T-cell (primary cell): ENCODE measurements around the gene IL22RA2. TPM values are rescaled to one million over a fixed set of nuclear protein-coding genes. Genes with fewer than 3 reads are reported as not detected.
A peak's percentile ranks its signal among the peaks of the same experiment; 100 is the strongest.

Source experiments
- ATAC-seq, 4 experiments: fragments of 200-7000 bp in 3 of 4; fragments of 150-1000 bp in 1 of 4; cut with Tn5 transposase; replicated peaks in 1 of 4; 1 replicate in 3 of 4; 2 replicates in 1 of 4; pipeline ENCODE4 v1.10.0; 2021; ENCODE audit warnings: moderate library complexity in 3 of 4, mild to moderate bottlenecking in 2 of 4, moderate number of reproducible peaks in 1 of 4
- CTCF ChIA-PET, 2 donors: fragments of 300-600 bp; sonication (Branson Sonifier 250); formaldehyde crosslinking; loops; one replicate each; lab custom pipeline; 2022; ENCODE audit warnings: antibody characterized with exemption in 2 of 2; lab: Charles Lee
- POLR2A ChIA-PET, 2 donors: fragments of 300-600 bp; sonication (Branson Sonifier 250); formaldehyde crosslinking; loops; one replicate each; lab custom pipeline; 2022; ENCODE audit warnings: antibody characterized with exemption in 2 of 2; lab: Charles Lee
- DNase-seq, 35 experiments: peaks; one replicate each; pipeline versions ENCODE4 v3.0.0 to v3.0.0-alpha.2; 2013 to 2023
- H3K27ac ChIP-seq: one replicate; pipeline ENCODE4 v1.5.1; 2013; ENCODE audit warnings: low read length
- H3K27me3 ChIP-seq, 2 experiments: replicated peaks in 1 of 2; 1 replicate in 1 of 2; 2 replicates in 1 of 2; pipeline versions ENCODE4 v1.6.1 to v1.7.0; 2013; ENCODE audit warnings: low read length in 1 of 2, mixed read lengths in 1 of 2; ENCODE audit not compliant: control insufficient read depth in 2 of 2, insufficient read depth in 2 of 2; ENCODE audit errors: extremely low read depth in 1 of 2
- H3K36me3 ChIP-seq, 2 donors: 1 replicate in 1 of 2; 2 replicates in 1 of 2; pipeline versions ENCODE4 v1.6.1 to v1.7.0; 2013; ENCODE audit warnings: low read length in 1 of 2; ENCODE audit not compliant: control insufficient read depth in 2 of 2, insufficient read depth in 1 of 2; ENCODE audit errors: extremely low read depth in 1 of 2
- H3K4me1 ChIP-seq, 2 experiments: 1 replicate in 1 of 2; 2 replicates in 1 of 2; pipeline versions ENCODE4 v1.6.1 to v1.7.0; 2013; ENCODE audit warnings: low read length in 2 of 2, mixed read lengths in 1 of 2; ENCODE audit not compliant: insufficient read depth in 2 of 2, control insufficient read depth in 1 of 2; ENCODE audit errors: extremely low read depth in 1 of 2
- H3K4me3 ChIP-seq, 2 donors: 1 replicate in 1 of 2; 2 replicates in 1 of 2; pipeline versions ENCODE4 v1.5.1 to v1.7.0; 2013; ENCODE audit warnings: mild to moderate bottlenecking in 2 of 2, low read length in 1 of 2, moderate library complexity in 1 of 2; ENCODE audit not compliant: control insufficient read depth in 1 of 2; ENCODE audit errors: extremely low read depth in 1 of 2
- H3K9me3 ChIP-seq: 2 replicates; pipeline ENCODE4 v1.7.0; 2013
- H3K27ac Mint-ChIP-seq, 2 donors: one replicate each; pipeline ENCODE4 v1.8.0; 2020 to 2021; ENCODE audit warnings: mild to moderate bottlenecking in 2 of 2, mixed read lengths in 2 of 2
- H3K27me3 Mint-ChIP-seq, 2 donors: one replicate each; pipeline ENCODE4 v1.8.0; 2021 to 2022; ENCODE audit warnings: mixed read lengths in 2 of 2
- H3K36me3 Mint-ChIP-seq: one replicate; pipeline ENCODE4 v1.8.0; 2021; ENCODE audit warnings: mixed read lengths
- H3K4me1 Mint-ChIP-seq, 3 donors: one replicate each; pipeline ENCODE4 v1.8.0; 2020 to 2022; ENCODE audit warnings: mixed read lengths in 3 of 3, mild to moderate bottlenecking in 1 of 3
- H3K4me3 Mint-ChIP-seq, 3 donors: one replicate each; pipeline ENCODE4 v1.8.0; 2020 to 2022; ENCODE audit warnings: mild to moderate bottlenecking in 3 of 3, mixed read lengths in 3 of 3, moderate library complexity in 3 of 3
- H3K9me3 Mint-ChIP-seq, 3 donors: one replicate each; pipeline ENCODE4 v1.8.0; 2020 to 2022; ENCODE audit warnings: mixed read lengths in 3 of 3
- WGBS: methylation state at CpG from one replicate; pipeline ENCODE4 v1.1.5; 2013; ENCODE audit warnings: missing lambda C conversion rate; ENCODE audit not compliant: insufficient coverage; 5-methylcytosine and 5-hydroxymethylcytosine counted together
- total RNA-seq, 35 experiments: library from RNA in 6 of 35; stranded (reverse) in 6 of 35; fragments of 120-200 nt in 1 of 35; gene quantifications; one replicate each; pipeline versions ENCODE4 v1.2.1 to v1.2.4 and lab custom pipeline; 2013 to 2026

The IL22RA2 gene
- total RNA-seq, 5 donors from 2014 or later (not counting 1 experiment from before 2014, with no cell fraction given), result not detected

- H3K9me3 Mint-ChIP-seq, result no peaks in the 10 kb centered on the region
- ChIA-PET CTCF (interaction anchor here in 1 of 2 donors (0.6 kb wide), 3 partner anchors 82 to 418 kb away, joined by 3 read pairs; no protein-coding TSS in a partner anchor), POLR2A (no interaction called here)
- H3K4me3 Mint-ChIP-seq, result no peak overlapping the region
- no peak for DNase-seq
- 93% methylated on average over 4 of the region's 11 CpGs for WGBS
- no peaks in the 10 kb centered on the region for H3K36me3 Mint-ChIP-seq
- no peak overlapping the region for H3K4me3 ChIP-seq
- no peaks in the 10 kb centered on the region for H3K9me3 ChIP-seq
- H3K27ac Mint-ChIP-seq, result peak overlapping the region in 1 of 2 donors; percentile 46
- no peaks in the 10 kb centered on the region for H3K4me1 ChIP-seq
- no peak overlapping the region for H3K27ac ChIP-seq
- peaks cover 4 to 12% (median 5%) of the 10 kb centered on the region in 3 donors for H3K4me1 Mint-ChIP-seq
- H3K27me3 ChIP-seq, result no peaks in the 10 kb centered on the region
- H3K27me3 Mint-ChIP-seq, result no peaks in the 10 kb centered on the region
- no peak for ATAC-seq
- no peaks in the 10 kb centered on the region for H3K36me3 ChIP-seq
Measured at GRCh38 chr6:137172734-137173431, 561 bp downstream of the IL22RA2 start.

DNA sequence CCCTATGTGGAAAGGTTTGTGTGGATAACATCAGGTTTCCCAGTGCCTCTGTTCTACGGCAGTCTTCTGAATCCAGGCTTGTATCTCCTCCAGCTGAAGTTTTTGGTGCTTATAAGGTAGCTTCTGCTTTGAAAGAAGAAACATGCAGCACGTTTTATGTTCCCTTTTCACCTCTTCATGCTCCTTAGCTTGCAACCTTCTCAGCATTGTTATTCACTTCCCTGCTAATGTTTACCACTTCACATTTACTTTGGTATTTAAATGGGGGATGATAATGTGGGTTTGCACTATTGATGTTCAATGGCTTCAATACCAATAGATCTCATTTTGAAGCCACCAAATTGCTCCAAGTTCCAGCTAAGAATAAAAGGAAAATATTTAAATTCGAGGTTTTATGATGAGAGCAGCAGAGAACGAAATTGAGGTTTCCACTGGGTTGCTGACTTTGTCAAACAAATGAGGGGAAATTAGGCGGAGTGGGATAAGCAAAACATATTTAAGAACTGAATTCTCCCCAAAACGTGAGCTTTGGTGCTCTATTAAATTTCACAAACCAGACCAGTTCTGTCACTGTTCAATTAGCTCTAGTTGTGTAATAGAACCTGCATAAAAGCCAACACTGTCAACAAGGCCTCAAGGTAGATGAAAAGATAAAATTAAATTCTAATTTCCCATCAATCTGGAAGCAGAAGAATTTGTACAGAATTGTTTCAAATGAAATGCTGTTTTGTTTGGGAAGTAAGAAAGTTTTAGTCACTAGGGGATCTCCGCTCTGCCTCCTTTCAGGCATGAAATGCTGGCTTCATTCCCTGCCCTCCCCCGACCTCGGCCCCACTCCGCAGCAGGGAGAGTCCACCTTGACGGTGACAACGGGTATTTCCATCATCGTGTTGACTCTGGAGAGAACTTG is 1.4 kb downstream of the IL22RA2 start:
- Histone ChIP-seq H3K36me3 (no peaks in the 10 kb centered on the region), H3K9me3 (no peaks in the 10 kb centered on the region), H3K4me3 (no peak overlapping the region), H3K4me1 (no peaks in the 10 kb centered on the region), H3K27ac (no peak overlapping the region), H3K27me3 (no peaks in the 10 kb centered on the region)
- Mint-ChIP-seq H3K4me1 (peaks cover 4 to 12% (median 5%) of the 10 kb centered on the region in 3 donors), H3K27ac (peak overlapping the region in 1 of 2 donors; percentile 46), H3K36me3 (no peaks in the 10 kb centered on the region), H3K9me3 (no peaks in the 10 kb centered on the region), H3K27me3 (no peaks in the 10 kb centered on the region), H3K4me3 (no peak overlapping the region)
- POLR2A ChIA-PET, result no interaction called here
- CTCF ChIA-PET, result interaction anchor here in 1 of 2 donors (0.6 kb wide), 1 partner anchor 83 kb away, joined by 3 read pairs; no protein-coding TSS in a partner anchor
- 80% methylated on average over 4 of the region's 13 CpGs for WGBS
- ATAC-seq (no peak), DNase-seq (no peak)

DNA sequence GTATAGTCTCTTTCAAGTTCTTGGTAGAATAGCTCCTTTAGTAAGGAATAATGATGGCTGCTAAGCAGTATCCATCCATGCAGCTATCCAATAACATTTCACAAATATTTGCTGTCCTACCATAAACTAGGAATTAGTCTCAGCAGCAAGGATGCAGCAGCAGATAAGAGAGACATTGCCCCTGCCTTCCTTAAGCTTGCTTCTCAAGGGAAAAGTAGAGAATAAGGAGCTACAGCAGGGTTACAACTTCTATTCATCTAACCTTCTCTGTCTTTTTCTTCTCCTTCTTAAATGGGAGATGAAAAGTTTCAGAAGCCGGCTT is 2.4 kb downstream of the IL22RA2 start:
- no CpG with 5 or more reads among the region's 1 CpG for WGBS
- Histone ChIP-seq H3K36me3 (no peaks in the 10 kb centered on the region), H3K4me1 (peaks cover 0 to 8% of the 10 kb centered on the region in 2 experiments), H3K27me3 (no peaks in the 10 kb centered on the region), H3K4me3 (no peak overlapping the region), H3K9me3 (no peaks in the 10 kb centered on the region), H3K27ac (no peak overlapping the region)
- ChIA-PET CTCF (no interaction called here), POLR2A (interaction anchor here in 1 of 2 donors (0.5 kb wide), 1 partner anchor 1925 kb away, joined by 8 read pairs; no protein-coding TSS in a partner anchor)
- Mint-ChIP-seq H3K4me3 (no peak overlapping the region), H3K27ac (no peak overlapping the region), H3K36me3 (no peaks in the 10 kb centered on the region), H3K27me3 (no peaks in the 10 kb centered on the region), H3K9me3 (no peaks in the 10 kb centered on the region), H3K4me1 (peaks cover 7 to 17% (median 11%) of the 10 kb centered on the region in 3 donors)
- ATAC-seq (no peak), DNase-seq (no peak)

DNA sequence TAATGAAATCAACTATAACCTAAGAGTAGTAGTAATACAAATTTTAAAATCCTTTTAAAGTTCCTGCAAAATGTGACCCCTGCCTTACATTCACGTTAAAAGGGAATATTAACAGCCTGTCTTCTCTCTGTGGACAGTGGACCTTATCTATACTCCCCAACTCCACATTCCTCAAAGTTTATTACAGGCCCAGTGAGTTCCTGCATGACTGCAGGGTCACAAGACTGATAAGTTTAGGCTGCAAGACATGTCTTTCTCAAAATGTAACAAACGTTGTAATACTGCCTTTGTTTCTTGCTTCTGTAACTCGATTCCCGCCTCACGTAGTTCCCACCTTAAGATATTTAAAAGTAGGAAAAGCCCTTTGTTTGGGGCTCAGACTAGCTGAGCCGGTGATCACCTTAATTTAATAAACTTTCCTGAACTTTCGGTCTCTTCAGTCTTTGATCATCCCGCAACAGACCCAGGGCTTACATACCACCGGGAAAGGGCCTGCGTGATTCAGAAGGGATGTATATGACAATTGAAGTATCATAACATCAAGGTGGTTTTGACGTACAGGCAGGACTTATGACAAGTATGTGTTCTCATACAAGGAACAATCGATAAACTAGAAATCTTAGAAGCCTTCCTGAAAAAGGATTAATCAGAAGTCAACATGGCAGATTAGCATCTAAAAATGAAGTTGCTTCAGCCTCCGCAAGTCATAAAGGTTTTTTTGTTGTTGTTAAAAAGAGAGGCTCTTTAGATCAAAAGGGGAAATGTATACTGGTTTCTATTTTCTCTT is 3.0 kb downstream of the IL22RA2 start:
- H3K9me3 Mint-ChIP-seq, result no peaks in the 10 kb centered on the region
- ATAC-seq (no peak), DNase-seq (no peak)
- H3K4me1 Mint-ChIP-seq, result peaks cover 12 to 23% (median 15%) of the 10 kb centered on the region in 3 donors
- WGBS, result 93% methylated on average over 5 of the region's 13 CpGs
- no peak overlapping the region for H3K4me3 Mint-ChIP-seq
- no peaks in the 10 kb centered on the region for H3K27me3 Mint-ChIP-seq
- Histone ChIP-seq H3K36me3 (no peaks in the 10 kb centered on the region), H3K9me3 (no peaks in the 10 kb centered on the region), H3K4me1 (peaks cover 0 to 14% of the 10 kb centered on the region in 2 experiments), H3K4me3 (no peak overlapping the region), H3K27me3 (no peaks in the 10 kb centered on the region), H3K27ac (no peak overlapping the region)
- ChIA-PET POLR2A (no interaction called here), CTCF (interaction anchor here in 1 of 2 donors (0.6 to 1.0 kb wide), 2 partner anchors 8 to 16 kb away, joined by 3 read pairs; no protein-coding TSS in a partner anchor)
- no peak overlapping the region for H3K27ac Mint-ChIP-seq
- H3K36me3 Mint-ChIP-seq, result no peaks in the 10 kb centered on the region

GRCh38 chr6:137167702-137168377 is 5.6 kb downstream of the IL22RA2 start:
- Mint-ChIP-seq H3K36me3 (no peaks in the 10 kb centered on the region), H3K27ac (no peak overlapping the region), H3K9me3 (peaks cover 0 to 6% (median 0%) of the 10 kb centered on the region in 3 donors), H3K4me3 (no peak overlapping the region), H3K27me3 (no peaks in the 10 kb centered on the region), H3K4me1 (peaks cover 24 to 36% (median 28%) of the 10 kb centered on the region in 3 donors)
- Histone ChIP-seq H3K9me3 (no peaks in the 10 kb centered on the region), H3K4me3 (no peak overlapping the region), H3K27me3 (no peaks in the 10 kb centered on the region), H3K4me1 (peaks cover 0 to 20% of the 10 kb centered on the region in 2 experiments), H3K27ac (no peak overlapping the region), H3K36me3 (no peaks in the 10 kb centered on the region)
- no peak for DNase-seq
- ChIA-PET CTCF (interaction anchor here in 1 of 2 donors (1.5 kb wide), 1 partner anchor 65 kb away, joined by 3 read pairs; no protein-coding TSS in a partner anchor), POLR2A (no interaction called here)
- 79% methylated on average over 4 of the region's 4 CpGs for WGBS
- ATAC-seq, result no peak
